Activated CD8-positive, alpha-beta T cell treated with anti-CD3 and anti-CD28 coated beads, Interleukin-2, amount 10 ng/mL, durations not matched to agents 7 days and 5 days (primary cell): Measurements from ENCODE around the gene CDH15. TPM values are rescaled to one million over a fixed set of nuclear protein-coding genes. Genes with fewer than 3 reads are reported as not detected.

Source experiments
- ATAC-seq: fragments of 150-1000 bp; cut with Tn5 transposase; one replicate; pipeline ENCODE4 v1.10.0; 2021; ENCODE audit warnings: moderate library complexity
- CTCF ChIA-PET: fragments of 350-600 bp; sonication (Branson Sonifier 250); formaldehyde crosslinking; loops from one replicate; lab custom pipeline; 2021; ENCODE audit warnings: antibody characterized with exemption; lab: Charles Lee
- POLR2A ChIA-PET: fragments of 350-600 bp; sonication (Branson Sonifier 250); formaldehyde crosslinking; loops from one replicate; lab custom pipeline; 2021; ENCODE audit warnings: antibody characterized with exemption; lab: Charles Lee
- DNase-seq: peaks from one replicate; pipeline ENCODE4 v3.0.0-alpha.2; 2020
- H3K27ac Mint-ChIP-seq: one replicate; pipeline ENCODE4 v1.8.0; 2021; ENCODE audit warnings: mild to moderate bottlenecking, mixed read lengths
- H3K27me3 Mint-ChIP-seq: one replicate; pipeline ENCODE4 v1.8.0; 2021; ENCODE audit warnings: low read depth, mixed read lengths
- H3K36me3 Mint-ChIP-seq: one replicate; pipeline ENCODE4 v1.8.0; 2021; ENCODE audit warnings: low read depth, mixed read lengths
- H3K4me1 Mint-ChIP-seq: one replicate; pipeline ENCODE4 v1.8.0; 2021; ENCODE audit warnings: low read depth, mixed read lengths
- H3K4me3 Mint-ChIP-seq: one replicate; pipeline ENCODE4 v1.8.0; 2021; ENCODE audit warnings: mild to moderate bottlenecking, mixed read lengths
- H3K9me3 Mint-ChIP-seq: one replicate; pipeline ENCODE4 v1.8.0; 2022; ENCODE audit warnings: mixed read lengths; ENCODE audit not compliant: insufficient read depth
- total RNA-seq, 2 experiments: library from RNA; stranded (reverse); gene quantifications; one replicate each; pipeline ENCODE4 v1.2.3, GENCODE V29; 2021

CDH15 gene
- total RNA-seq, 2 experiments from 2014 or later = not detected

DNA sequence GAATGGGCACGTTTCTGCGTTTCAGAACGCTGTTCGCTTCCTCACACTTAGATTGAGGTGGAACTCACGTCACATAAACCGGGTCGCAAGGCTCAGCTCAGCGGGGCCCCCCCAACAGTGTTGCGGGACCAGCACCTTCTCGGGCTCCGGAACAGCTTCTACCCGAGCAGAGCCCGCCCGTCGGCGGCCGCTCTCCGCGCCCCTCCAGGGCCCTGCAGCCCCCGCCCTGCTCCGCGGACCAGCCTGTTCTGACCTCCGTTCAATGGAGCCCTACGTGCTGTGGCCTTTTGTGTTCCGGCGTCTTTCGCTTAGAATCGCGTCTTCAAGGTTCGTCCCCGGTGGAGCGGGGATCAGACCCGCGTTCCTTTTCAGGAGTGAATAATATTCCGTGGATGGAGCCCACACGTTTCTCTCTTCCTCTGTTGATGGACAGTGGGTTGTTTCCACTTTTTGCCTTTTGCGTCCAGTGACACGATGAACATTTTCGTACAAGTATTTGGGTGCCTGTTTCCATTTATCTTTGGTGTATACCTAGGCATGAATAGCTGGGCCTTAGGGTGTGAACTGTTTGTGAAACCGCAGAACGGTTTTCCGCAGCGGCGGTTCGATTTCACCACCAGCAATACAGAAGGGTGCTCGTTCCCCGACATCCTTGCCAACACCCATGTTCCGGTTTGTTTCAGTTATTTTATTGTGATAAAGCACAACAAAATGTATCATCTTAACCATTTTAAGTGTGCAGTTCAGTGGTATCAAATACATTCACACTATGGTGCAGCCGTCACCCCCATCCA is 31.1 kb downstream of the CDH15 start:
- Mint-ChIP-seq H3K4me3 (peak overlapping the region; percentile 34), H3K27me3 (peaks cover 34% of the 10 kb centered on the region), H3K4me1 (peaks cover 11% of the 10 kb centered on the region), H3K9me3 (no peaks in the 10 kb centered on the region), H3K27ac (peak overlapping the region; percentile 20), H3K36me3 (no peaks in the 10 kb centered on the region)
- no peak for ATAC-seq
- no peak for DNase-seq
- ChIA-PET CTCF (no interaction called here), POLR2A (no interaction called here)

DNA sequence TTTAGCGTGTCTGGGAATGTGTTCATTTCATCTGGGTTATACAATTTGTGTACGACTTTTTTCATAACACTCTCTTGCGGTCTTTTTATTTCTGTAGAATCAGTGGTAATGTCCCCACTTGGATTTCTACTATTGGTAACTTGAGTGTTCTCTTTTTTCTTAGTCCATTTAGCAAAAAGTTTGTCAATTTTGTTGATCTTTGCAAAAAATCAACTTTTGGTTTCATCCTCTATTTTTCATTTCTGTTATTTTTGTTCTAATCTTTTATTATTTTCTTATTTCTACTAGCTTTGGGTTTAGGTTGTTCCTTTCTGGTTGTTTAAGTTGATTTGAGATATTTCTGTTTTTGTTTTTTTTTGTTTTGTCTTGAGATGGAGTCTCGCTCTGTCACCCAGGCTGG is 36.4 kb downstream of the CDH15 start:
- DNase-seq (no peak), ATAC-seq (no peak)
- no peaks in the 10 kb centered on the region for H3K9me3 Mint-ChIP-seq
- ChIA-PET CTCF (no interaction called here), POLR2A (no interaction called here)
- H3K27me3 Mint-ChIP-seq = peaks cover 15% of the 10 kb centered on the region
- no peak overlapping the region for H3K4me3 Mint-ChIP-seq
- H3K4me1 Mint-ChIP-seq = no peaks in the 10 kb centered on the region
- no peaks in the 10 kb centered on the region for H3K36me3 Mint-ChIP-seq
- no peak overlapping the region for H3K27ac Mint-ChIP-seq

DNA sequence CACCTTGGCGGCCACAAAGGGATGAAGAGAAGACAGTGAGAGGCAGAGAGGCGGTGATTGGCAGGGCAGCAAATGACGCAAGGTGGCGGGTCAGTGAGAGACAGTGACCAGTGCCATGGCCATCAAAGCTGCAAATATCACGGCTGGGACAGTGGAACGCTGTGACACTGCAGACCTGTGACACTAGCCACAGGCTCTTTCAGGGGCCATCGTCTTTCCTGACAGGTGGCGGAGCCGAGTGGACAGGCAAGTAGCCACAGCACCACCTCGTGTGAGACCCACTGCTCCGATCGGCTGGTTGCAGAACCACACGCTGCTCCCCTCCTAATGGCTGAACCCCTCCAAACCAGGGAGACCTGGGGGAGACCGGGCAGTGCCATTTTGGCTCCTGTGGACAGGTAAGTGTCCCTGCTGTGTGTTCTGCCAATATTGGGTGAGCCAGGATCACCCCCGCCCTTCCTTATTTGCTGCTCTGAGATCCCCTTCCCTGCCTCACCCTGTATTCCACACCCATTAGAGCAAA is 38.0 kb downstream of the CDH15 start:
- H3K27ac Mint-ChIP-seq = no peak overlapping the region
- H3K9me3 Mint-ChIP-seq = no peaks in the 10 kb centered on the region
- DNase-seq (no peak), ATAC-seq (no peak)
- H3K27me3 Mint-ChIP-seq = peaks cover 3% of the 10 kb centered on the region
- CTCF ChIA-PET = no interaction called here
- H3K36me3 Mint-ChIP-seq = no peaks in the 10 kb centered on the region
- no peak overlapping the region for H3K4me3 Mint-ChIP-seq
- H3K4me1 Mint-ChIP-seq = no peaks in the 10 kb centered on the region
- POLR2A ChIA-PET = no interaction called here

DNA sequence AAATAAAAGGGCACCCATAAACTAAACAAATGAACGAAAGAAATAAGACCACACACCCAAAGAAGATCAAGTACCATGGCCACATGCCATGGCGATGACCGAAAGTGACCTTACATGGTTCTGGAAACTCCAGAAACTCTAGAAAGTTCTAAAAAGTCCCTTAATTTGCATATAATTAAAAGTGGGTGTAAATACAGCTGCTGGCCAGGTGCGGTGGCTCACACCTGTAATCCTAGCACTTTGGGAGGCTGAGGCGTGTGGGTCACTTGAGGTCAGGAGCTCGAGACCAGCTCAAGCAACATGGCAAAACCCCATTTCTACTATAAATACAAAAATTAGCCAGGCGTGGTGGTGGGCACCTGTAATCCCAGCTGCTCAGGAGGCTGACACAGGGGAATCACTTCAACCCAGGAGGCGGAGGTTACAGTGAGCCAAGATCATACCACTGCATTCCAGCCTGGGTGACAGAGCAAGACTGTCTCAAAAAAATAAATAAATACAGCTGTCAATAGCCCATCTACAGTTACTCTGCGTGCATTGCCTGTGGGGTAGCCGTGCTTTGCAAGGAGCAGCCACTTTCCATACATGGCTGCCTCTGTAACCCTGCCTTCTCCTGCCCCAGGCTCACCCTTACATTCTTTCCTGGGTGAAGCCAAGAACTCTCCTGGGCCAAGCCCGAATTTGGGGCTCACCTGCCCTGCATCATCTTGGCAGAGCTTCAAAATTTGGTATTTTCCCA is 38.8 kb downstream of the CDH15 start:
- H3K27ac Mint-ChIP-seq = no peak overlapping the region
- ChIA-PET POLR2A (no interaction called here), CTCF (interaction anchor here (0.8 kb wide), 1 partner anchor 467 kb away, joined by 5 read pairs; no protein-coding TSS in a partner anchor)
- H3K4me1 Mint-ChIP-seq = no peaks in the 10 kb centered on the region
- ATAC-seq (no peak), DNase-seq (no peak)
- H3K36me3 Mint-ChIP-seq = no peaks in the 10 kb centered on the region
- no peak overlapping the region for H3K4me3 Mint-ChIP-seq
- peaks cover 3% of the 10 kb centered on the region for H3K27me3 Mint-ChIP-seq
- H3K9me3 Mint-ChIP-seq = no peaks in the 10 kb centered on the region

DNA sequence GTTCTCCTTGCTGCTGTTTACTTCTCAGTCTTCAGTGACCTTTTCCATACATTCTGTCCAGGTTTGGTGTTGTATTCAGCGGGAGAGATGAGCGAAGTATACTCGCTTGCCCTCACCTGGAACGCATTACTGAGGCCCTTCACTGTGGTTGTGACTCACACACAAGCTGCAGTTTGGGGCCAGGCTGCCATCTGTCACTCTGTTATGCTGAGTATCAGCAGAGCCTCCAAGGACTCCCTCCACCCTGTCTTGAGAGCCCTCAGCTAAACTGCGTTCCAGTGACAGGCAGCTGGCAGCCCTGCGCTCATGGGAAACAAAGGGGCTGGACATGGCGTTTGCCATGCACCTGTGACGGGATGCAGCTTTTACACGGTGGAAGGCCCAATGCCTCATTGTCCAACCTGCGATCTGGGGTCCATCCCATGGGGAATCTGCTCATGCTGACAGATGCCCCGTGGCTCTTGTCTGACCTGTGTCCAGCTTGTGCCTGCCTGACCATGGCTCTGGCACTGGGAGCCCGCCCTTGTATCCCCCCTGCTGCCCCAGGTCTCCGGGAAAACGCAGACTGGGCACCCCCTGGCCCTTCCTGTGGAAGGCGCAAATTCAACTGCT is 39.5 kb downstream of the CDH15 start:
- no peak for ATAC-seq
- Mint-ChIP-seq H3K27ac (no peak overlapping the region), H3K27me3 (peaks cover 3% of the 10 kb centered on the region), H3K4me1 (no peaks in the 10 kb centered on the region), H3K4me3 (no peak overlapping the region), H3K36me3 (no peaks in the 10 kb centered on the region), H3K9me3 (no peaks in the 10 kb centered on the region)
- POLR2A ChIA-PET = no interaction called here
- CTCF ChIA-PET = interaction anchor here (0.8 kb wide), 1 partner anchor 468 kb away, joined by 5 read pairs; no protein-coding TSS in a partner anchor
- DNase-seq = no peak

DNA sequence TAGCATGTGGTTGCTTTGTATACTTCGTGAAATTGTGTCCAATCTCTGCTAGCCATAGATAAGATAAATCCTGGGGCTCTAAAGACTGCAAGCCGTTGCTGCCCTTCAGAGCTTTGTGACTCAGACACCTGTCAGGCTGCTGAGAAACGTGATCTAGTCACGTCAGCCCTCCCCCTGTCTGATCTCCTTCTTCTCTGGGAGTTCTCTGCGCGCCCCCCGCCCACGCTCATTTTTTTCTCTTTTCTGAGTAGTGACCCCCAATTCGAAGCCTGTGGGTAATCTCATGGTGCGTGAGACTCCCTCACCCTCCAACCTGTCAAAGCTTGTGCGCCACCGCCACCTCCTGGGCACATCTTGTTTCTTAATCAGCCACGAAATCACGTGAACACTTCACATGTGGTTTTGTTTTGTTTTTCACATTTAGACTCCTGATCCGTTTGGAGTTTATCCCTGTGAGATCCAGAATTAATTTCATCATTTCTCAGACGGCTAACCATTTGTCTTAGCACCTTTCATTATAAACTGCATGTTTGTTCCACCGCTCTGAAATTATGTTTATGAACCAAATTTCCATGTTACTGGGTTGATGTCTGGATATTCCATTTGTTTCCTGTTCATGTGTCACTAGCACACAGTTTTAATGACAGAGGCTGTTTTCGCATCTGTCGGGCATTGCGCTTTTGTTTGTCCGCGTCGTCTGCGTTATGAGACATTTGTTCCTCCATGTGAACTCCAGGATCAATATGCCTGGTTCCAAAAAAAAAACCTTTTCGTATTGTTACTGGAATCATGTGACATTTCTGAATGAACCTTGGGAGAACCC is 45.0 kb downstream of the CDH15 start:
- Mint-ChIP-seq H3K9me3 (no peaks in the 10 kb centered on the region), H3K4me1 (peaks cover 16% of the 10 kb centered on the region), H3K4me3 (peak overlapping the region; percentile 84), H3K36me3 (peaks cover 2% of the 10 kb centered on the region), H3K27ac (peak overlapping the region; percentile 79), H3K27me3 (no peaks in the 10 kb centered on the region)
- ChIA-PET POLR2A (interaction anchor here (1.3 kb wide), 1 partner anchor 31 kb away, joined by 7 read pairs; no protein-coding TSS in a partner anchor), CTCF (interaction anchor here (0.6 to 1.3 kb wide), 15 partner anchors 23 to 597 kb away, joined by 3 to 7 read pairs (median 3); partner anchors contain the start of gene CDH15)
- DNase-seq (peak; percentile 90), ATAC-seq (peak; percentile 69)

DNA sequence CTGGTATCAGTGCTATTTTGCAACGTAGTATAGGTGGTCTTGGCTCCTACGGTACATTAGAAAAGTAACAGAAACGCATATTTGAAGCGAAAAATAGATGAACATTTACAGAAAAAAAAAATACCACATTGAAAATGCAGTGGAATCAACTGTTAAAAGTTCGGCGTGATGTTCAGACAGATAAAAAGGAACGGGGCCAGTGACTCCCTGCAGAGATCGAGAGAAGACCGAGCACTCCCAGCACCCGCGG is 45.5 kb downstream of the CDH15 start:
- ATAC-seq (no peak), DNase-seq (no peak)
- Mint-ChIP-seq H3K27me3 (no peaks in the 10 kb centered on the region), H3K27ac (peak overlapping the region; percentile 79), H3K4me1 (peaks cover 16% of the 10 kb centered on the region), H3K4me3 (peak overlapping the region; percentile 84), H3K9me3 (no peaks in the 10 kb centered on the region), H3K36me3 (peaks cover 5% of the 10 kb centered on the region)
- POLR2A ChIA-PET = interaction anchor here (0.9 to 1.5 kb wide), 6 partner anchors 20 to 353 kb away, joined by 3 to 12 read pairs (median 5); partner anchors contain the start of gene SPG7
- CTCF ChIA-PET = interaction anchor here (1.1 to 1.6 kb wide), 4 partner anchors 23 to 405 kb away, joined by 3 to 9 read pairs (median 4); no protein-coding TSS in a partner anchor

DNA sequence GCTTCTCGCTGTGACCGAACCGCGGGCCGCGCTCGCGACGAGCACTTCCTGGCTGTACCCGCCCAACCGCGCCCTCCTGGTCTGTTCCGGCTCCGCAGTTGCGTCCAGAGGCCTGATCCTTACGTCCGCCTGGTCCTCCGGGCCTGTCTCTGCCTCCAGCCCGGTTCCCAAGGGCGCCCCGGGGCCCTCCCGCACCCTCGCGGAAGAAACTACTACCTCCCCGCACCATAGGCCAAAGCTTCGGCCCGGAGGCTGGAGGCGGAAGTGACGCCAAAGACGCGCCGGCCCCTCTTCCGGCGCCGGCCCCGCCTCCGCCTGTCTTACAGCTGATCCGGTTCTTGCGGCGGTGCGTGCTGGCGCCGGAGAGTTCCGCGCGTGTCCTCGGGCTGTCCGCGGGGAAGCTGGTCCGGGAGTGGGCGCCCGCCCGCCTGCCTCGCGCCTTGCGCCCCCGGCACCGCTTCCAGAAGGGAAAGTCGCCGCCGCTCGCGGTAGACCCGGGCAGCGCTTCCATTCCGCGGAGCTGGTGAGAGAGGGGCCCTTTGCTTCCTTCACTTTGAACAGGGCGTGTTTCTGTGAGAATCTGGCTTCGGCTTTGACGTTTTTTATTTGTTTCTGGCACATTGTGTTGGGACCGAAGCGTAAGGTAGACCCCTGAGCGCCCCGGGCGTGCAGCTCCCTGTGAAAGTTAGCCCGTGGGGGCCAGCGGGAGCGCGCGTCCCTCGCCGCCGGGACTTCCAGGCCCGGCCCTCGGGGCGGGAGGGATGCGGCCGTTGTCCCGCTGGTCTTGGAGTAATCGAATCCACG is 46.0 kb downstream of the CDH15 start, which contains the start of gene ZNF778:
Gene ZNF778, plus strand, starts transcription at position 316 of the 804 bp plus-strand sequence. CDS start 3,425 bp downstream, outside the sequence.
- DNase-seq (peak; percentile 87), ATAC-seq (peak; percentile 86)
- CTCF ChIA-PET = interaction anchor here (0.6 to 1.6 kb wide), 10 partner anchors 9 to 406 kb away, joined by 3 to 9 read pairs (median 3); partner anchors contain the start of genes APRT, GALNS and TRAPPC2L
- Mint-ChIP-seq H3K27ac (peak within 1 kb of the TSS; percentile 79), H3K36me3 (peaks cover 10% of the 10 kb centered on the region), H3K4me3 (peak within 1 kb of the TSS; percentile 84), H3K9me3 (no peaks in the 10 kb centered on the region), H3K27me3 (no peaks in the 10 kb centered on the region), H3K4me1 (peaks cover 16% of the 10 kb centered on the region)
- POLR2A ChIA-PET = interaction anchor here (0.6 to 1.5 kb wide), 11 partner anchors 9 to 424 kb away, joined by 3 to 12 read pairs (median 3); partner anchors contain the start of gene SPG7

DNA sequence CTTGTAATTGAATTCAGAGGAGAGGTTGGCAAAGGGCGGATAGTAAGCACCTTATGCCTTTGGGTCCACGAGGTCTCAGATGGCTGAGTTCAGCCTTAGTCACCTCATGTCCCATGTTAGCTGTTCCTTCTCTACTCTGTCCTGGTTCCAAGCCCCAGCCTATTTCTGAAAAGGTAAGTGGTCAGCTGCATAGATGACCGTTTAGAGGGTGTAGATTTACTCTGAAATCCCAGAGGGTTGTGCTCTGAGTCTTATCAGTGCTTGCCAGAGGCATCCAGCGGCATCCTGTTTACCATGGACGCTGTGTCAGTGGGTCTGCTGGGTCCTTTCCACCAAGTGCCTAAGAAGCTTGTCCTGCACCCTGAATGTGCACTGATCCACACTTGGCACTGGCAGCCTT is 47.8 kb downstream of the CDH15 start:
- POLR2A ChIA-PET = no interaction called here
- Mint-ChIP-seq H3K4me1 (peaks cover 16% of the 10 kb centered on the region), H3K4me3 (peak overlapping the region; percentile 33), H3K9me3 (no peaks in the 10 kb centered on the region), H3K27me3 (no peaks in the 10 kb centered on the region), H3K36me3 (peaks cover 21% of the 10 kb centered on the region), H3K27ac (peak overlapping the region; percentile 65)
- CTCF ChIA-PET = interaction anchor here (1.0 kb wide), 1 partner anchor 12 kb away, joined by 3 read pairs; no protein-coding TSS in a partner anchor
- DNase-seq (no peak), ATAC-seq (no peak)

DNA sequence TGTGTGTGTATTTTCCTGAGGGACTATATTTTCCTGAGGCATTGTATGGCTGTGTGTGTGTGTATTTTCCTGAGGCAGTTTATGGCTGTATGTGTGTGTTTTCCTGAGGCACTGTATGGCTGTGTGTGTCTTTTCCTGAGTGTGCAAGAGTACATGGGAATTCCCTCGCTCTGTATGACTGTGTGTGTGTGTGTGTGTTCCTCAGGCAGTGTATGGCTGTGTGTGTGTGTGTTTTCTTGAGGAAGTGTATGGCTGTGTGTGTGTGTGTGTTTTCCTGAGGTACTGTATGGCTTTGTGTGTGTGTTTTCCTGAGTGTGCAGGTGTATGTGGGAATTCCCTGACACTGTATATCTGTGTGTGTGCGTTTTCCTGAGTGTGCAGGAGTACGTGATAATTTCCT is 50.1 kb downstream of the CDH15 start:
- Mint-ChIP-seq H3K4me3 (no peak overlapping the region), H3K36me3 (peaks cover 42% of the 10 kb centered on the region), H3K9me3 (peaks cover 8% of the 10 kb centered on the region), H3K4me1 (peaks cover 12% of the 10 kb centered on the region), H3K27ac (no peak overlapping the region), H3K27me3 (no peaks in the 10 kb centered on the region)
- no peak for DNase-seq
- no peak for ATAC-seq
- CTCF ChIA-PET = no interaction called here
- POLR2A ChIA-PET = no interaction called here
